HepG2 (cell line): Measurements from ENCODE around the gene TPI1. TPM values are rescaled to one million over a fixed set of nuclear protein-coding genes. Genes with fewer than 3 reads are reported as not detected.
A peak's percentile ranks its signal among the peaks of the same experiment; 100 is the strongest.

ENCODE experiments used
- ATAC-seq: fragments of 200-7000 bp; cut with Tn5 transposase; 3 replicates; pipeline ENCODE4 v1.9.1; 2020; ENCODE audit warnings: mild to moderate bottlenecking, moderate library complexity
- BruUV-seq: library from RNA; stranded (reverse); fragments of 400-500 nt; replicated peaks from 2 replicates; lab custom pipeline; 2021; lab: Mats Ljungman, UMichigan
- CTCF ChIA-PET: fragments of 300-600 bp; formaldehyde crosslinking; extraction: SDS; loops from one replicate; lab custom pipeline; 2021; ENCODE audit warnings: low total read pairs, inconsistent platforms, low intra/inter-chr PET ratio; lab: Yijun Ruan, JAX
- POLR2A ChIA-PET: fragments of 350-600 bp; sonication (Branson Sonifier 250); formaldehyde crosslinking; loops from one replicate; lab custom pipeline; 2020; ENCODE audit warnings: antibody characterized with exemption, inconsistent platforms; lab: Yijun Ruan, JAX
- DNase-seq: peaks from one replicate; pipeline ENCODE4 v3.0.0-alpha.2; 2015; ENCODE audit warnings: low spot score
- FAIRE-seq: peaks from 3 replicates; lab custom pipeline; 2011; peaks lifted over from hg19 to GRCh38; lab: Jason Lieb, UNC
- H2AFZ ChIP-seq: one replicate; pipeline ENCODE4 v1.6.1; 2011; ENCODE audit warnings: low read length, inconsistent platforms
- H3K27ac ChIP-seq: fragments of 300-600 bp; 3 replicates; pipeline ENCODE4 v1.8.0; 2011; ENCODE audit warnings: mixed run types, mild to moderate bottlenecking, mixed read lengths, low read length, inconsistent platforms; ENCODE audit not compliant: insufficient read depth; ENCODE audit errors: extremely low read length
- H3K27me3 ChIP-seq, 2 experiments: fragments of 200-600 bp in 1 of 2; 2 replicates in 1 of 2; 3 replicates in 1 of 2; pipeline versions ENCODE4 v1.6.0 to v1.8.0; 2011; ENCODE audit warnings: low read length in 2 of 2, mild to moderate bottlenecking in 2 of 2, moderate library complexity in 2 of 2, inconsistent platforms in 1 of 2; ENCODE audit not compliant: insufficient read depth in 2 of 2, control insufficient read depth in 1 of 2
- H3K36me3 ChIP-seq, 2 experiments: fragments of 200-600 bp in 1 of 2; replicated peaks in 1 of 2; 2 replicates in 1 of 2; 3 replicates in 1 of 2; pipeline versions ENCODE4 v1.5.1 to v1.8.0; 2011; ENCODE audit warnings: low read length in 2 of 2, inconsistent platforms in 1 of 2; ENCODE audit not compliant: insufficient read depth in 2 of 2, control insufficient read depth in 1 of 2
- H3K4me1 ChIP-seq: 2 replicates; pipeline ENCODE4 v1.5.1; 2012; ENCODE audit warnings: low read length, inconsistent platforms; ENCODE audit not compliant: insufficient read depth
- H3K4me2 ChIP-seq: 2 replicates; pipeline ENCODE4 v1.6.0; 2011; ENCODE audit warnings: low read depth, low read length, inconsistent platforms
- H3K4me3 ChIP-seq, 3 experiments: fragments of 200-600 bp in 1 of 3; sonication (generic), shearing (Covaris generic) in 1 of 3; replicated peaks in 1 of 3; 2 replicates each; pipeline ENCODE4 v1.5.1; 2011 to 2016; ENCODE audit warnings: low read length in 3 of 3, inconsistent platforms in 2 of 3, low read depth in 2 of 3, mild to moderate bottlenecking in 2 of 3, control low read depth in 1 of 3, mixed read lengths in 1 of 3; ENCODE audit not compliant: insufficient read depth in 1 of 3
- H3K79me2 ChIP-seq: one replicate; pipeline ENCODE4 v1.6.1; 2011; ENCODE audit warnings: low read length, inconsistent platforms; ENCODE audit not compliant: insufficient read depth
- H3K9ac ChIP-seq: 2 replicates; pipeline ENCODE4 v1.6.0; 2011; ENCODE audit warnings: mild to moderate bottlenecking, low read depth, low read length, inconsistent platforms; ENCODE audit not compliant: insufficient read depth
- H3K9me3 ChIP-seq: 2 replicates; pipeline ENCODE4 v1.5.1; 2012; ENCODE audit warnings: mild to moderate bottlenecking, low read length
- H4K20me1 ChIP-seq: 2 replicates; pipeline ENCODE4 v1.6.0; 2011; ENCODE audit warnings: inconsistent platforms, mild to moderate bottlenecking, low read length, moderate library complexity; ENCODE audit not compliant: insufficient read depth
- AGO2 ChIP-seq: fragments of 200-400 bp; formaldehyde crosslinking; optimal IDR thresholded peaks from 2 replicates; pipeline ENCODE3; 2017; ENCODE audit warnings: mild to moderate bottlenecking, low read depth, low read length, moderate library complexity
- ZKSCAN5 ChIP-seq: sonication (generic); formaldehyde crosslinking; IDR thresholded peaks from 2 replicates; pipeline ENCODE4 v1.5.1; 2020; ENCODE audit warnings: mild to moderate bottlenecking, missing genetic modification reagents
- ZNF121 ChIP-seq: sonication (generic); formaldehyde crosslinking; IDR thresholded peaks from 2 replicates; pipeline ENCODE4 v1.5.0; 2020; ENCODE audit warnings: mild to moderate bottlenecking, missing genetic modification reagents
- ZNF329 ChIP-seq: sonication (generic); formaldehyde crosslinking; IDR thresholded peaks from 2 replicates; pipeline ENCODE4 v1.9.0; 2021; ENCODE audit warnings: low read depth, mild to moderate bottlenecking, missing genetic modification reagents
- ZNF891 ChIP-seq: sonication (generic); formaldehyde crosslinking; IDR thresholded peaks from 2 replicates; pipeline ENCODE4 v1.5.0; 2020; ENCODE audit warnings: mild to moderate bottlenecking, missing genetic modification reagents
- ZSCAN12 ChIP-seq: sonication (generic); formaldehyde crosslinking; IDR thresholded peaks from 2 replicates; pipeline ENCODE4 v1.9.0; 2021; ENCODE audit warnings: mild to moderate bottlenecking, missing genetic modification reagents
- WGBS: methylation state at CpG from one replicate; pipeline ENCODE4 v1.1.6; 2017; ENCODE audit warnings: low lambda C conversion rate; 5-methylcytosine and 5-hydroxymethylcytosine counted together
- in situ Hi-C: cut with HindIII; loops from 2 replicates; pipeline ENCODE4 v1.10.0; 2017; ENCODE audit warnings: low pct_unique_long_range_greater_than_20kb; ENCODE audit not compliant: extremely low pct_ligation_motif_present
- intact Hi-C: fragments of 100-400 bp; cut with micrococcal nuclease; formaldehyde crosslinking; loops from one replicate; pipeline ENCODE4 v1.10.0; 2022; ENCODE audit not compliant: unreplicated experiment
- polyA plus RNA-seq, 8 experiments: library from polyadenylated mRNA; depleted of rRNA in 3 of 8; stranded (reverse) in 7 of 8; unstranded in 1 of 8; fragments of >200 nt; fragmentation: Illumina TruSeq in 4 of 8; extraction: Trizol in 4 of 8; gene quantifications; 2 replicates each; pipeline versions ENCODE4 v1.2.1 to v1.2.3, GENCODE V29; 2011 to 2016; ENCODE audit warnings: low read depth in 4 of 8, missing spikeins in 1 of 8, mixed read lengths in 1 of 8; ENCODE audit not compliant: insufficient read depth in 1 of 8
- total RNA-seq, 5 experiments: library from RNA; depleted of rRNA; stranded (reverse); fragments of >200 nt; fragmentation: Illumina TruSeq; extraction: Trizol; gene quantifications; 2 replicates each; pipeline ENCODE4 v1.2.3, GENCODE V29; 2016; ENCODE audit warnings: low read depth in 1 of 5
- TF ChIP-seq, protein P1 (sequence below), 2 experiments: sonication (generic) in 1 of 2; formaldehyde crosslinking in 1 of 2; IDR thresholded peaks; 2 replicates each; pipeline versions ENCODE4 v1.4.0 to v1.6.1; 2018 to 2020; ENCODE audit warnings: missing genetic modification reagents in 2 of 2, borderline replicate concordance in 1 of 2, low read depth in 1 of 2, mild to moderate bottlenecking in 1 of 2, missing biosample characterization in 1 of 2
- TF ChIP-seq, protein P2 (sequence below): IDR thresholded peaks from 2 replicates; pipeline ENCODE4 v1.6.1; 2016; ENCODE audit warnings: mild to moderate bottlenecking

TPI1 gene
- total and polyA plus RNA-seq, 2 of the 13 experiments (the other 11 are each of a cell fraction or from before 2014, with no cell fraction given), result 945 to 2,535 TPM

DNA sequence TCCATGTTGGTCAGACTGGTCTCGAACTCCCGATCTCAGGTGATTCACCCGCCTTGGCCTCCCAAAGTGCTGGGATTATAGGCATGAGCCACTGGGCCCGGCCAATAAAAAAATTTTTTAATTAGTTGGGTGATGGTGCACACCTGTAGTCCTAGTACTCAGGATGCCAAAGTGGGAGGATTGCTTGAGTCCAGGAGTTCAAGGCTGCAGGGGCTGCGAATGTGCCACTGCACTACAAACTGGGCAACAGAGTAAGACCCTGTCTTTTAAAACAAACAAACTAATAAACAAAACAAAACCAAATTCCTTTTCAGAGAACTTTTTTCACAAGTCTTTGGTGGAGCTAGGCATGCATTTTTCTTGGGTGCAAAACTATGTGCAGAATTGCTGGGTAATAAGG lies 15.9 kb downstream of the TPI1 start:
- Histone ChIP-seq H3K9me3 (no peaks in the 10 kb centered on the region), H3K27me3 (no peaks in the 10 kb centered on the region), H3K27ac (no peak overlapping the region), H3K9ac (no peak overlapping the region), H3K36me3 (peaks cover 0 to 1% of the 10 kb centered on the region in 2 experiments; a peak in 2 of 5 replicates), H3K4me2 (no peak overlapping the region), H2AFZ (no peak overlapping the region), H4K20me1 (no peaks in the 10 kb centered on the region), H3K79me2 (no peaks in the 10 kb centered on the region), H3K4me3 (no peak overlapping the region), H3K4me1 (peaks cover 51% of the 10 kb centered on the region)
- ChIA-PET CTCF (no interaction called here), POLR2A (interaction anchor here (1.4 to 6.2 kb wide), 3 partner anchors 8 to 60 kb away, joined by 3 to 47 read pairs (median 40); partner anchors contain the start of genes C12orf57, RNU7-1 and SPSB2)
- FAIRE-seq (no peak), ATAC-seq (no peak), DNase-seq (no peak)
- intact Hi-C loops (no loop called here), in situ Hi-C loops (no loop called here)
- no TSS peak for BruUV-seq
- TF ChIP-seq ZSCAN12 (CRISPR knock-in tag) (no peak), ZNF121 (CRISPR knock-in tag) (peak; percentile 81), ZNF329 (CRISPR knock-in tag) (no peak), ZNF891 (CRISPR knock-in tag) (no peak)
- TF ChIP-seq, protein P1, sequence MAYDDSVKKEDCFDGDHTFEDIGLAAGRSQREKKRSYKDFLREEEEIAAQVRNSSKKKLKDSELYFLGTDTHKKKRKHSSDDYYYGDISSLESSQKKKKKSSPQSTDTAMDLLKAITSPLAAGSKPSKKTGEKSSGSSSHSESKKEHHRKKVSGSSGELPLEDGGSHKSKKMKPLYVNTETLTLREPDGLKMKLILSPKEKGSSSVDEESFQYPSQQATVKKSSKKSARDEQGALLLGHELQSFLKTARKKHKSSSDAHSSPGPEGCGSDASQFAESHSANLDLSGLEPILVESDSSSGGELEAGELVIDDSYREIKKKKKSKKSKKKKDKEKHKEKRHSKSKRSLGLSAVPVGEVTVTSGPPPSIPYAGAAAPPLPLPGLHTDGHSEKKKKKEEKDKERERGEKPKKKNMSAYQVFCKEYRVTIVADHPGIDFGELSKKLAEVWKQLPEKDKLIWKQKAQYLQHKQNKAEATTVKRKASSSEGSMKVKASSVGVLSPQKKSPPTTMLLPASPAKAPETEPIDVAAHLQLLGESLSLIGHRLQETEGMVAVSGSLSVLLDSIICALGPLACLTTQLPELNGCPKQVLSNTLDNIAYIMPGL (CRISPR knock-in tag; IDR thresholded peaks at IDR 0.05; ENCODE audit: borderline replicate concordance in 1 of 2, low read depth in 1 of 2), result no peak
- 93% methylated on average over 5 of the region's 5 CpGs for WGBS

DNA sequence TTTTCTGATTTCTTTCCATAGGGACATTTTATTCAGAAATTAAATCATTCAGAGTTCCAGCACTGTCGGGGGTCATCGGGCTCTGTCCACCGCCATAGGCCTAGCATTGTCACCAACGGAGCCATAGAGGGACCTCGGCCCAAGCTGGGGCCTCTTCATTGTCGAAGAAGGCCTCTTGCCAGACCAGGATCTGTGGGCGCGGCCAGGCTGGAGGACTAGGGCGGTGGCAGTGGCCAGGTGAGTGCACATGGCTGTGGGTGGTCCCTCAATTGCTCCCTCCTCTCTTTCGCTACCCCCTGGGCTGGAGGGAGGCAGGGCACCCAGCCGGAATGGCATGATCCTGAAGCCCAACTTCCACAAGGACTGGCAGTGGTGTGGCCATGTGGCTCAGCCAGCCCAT lies 16.4 kb downstream of the TPI1 start:
- ATAC-seq (no peak), DNase-seq (no peak), FAIRE-seq (no peak)
- Histone ChIP-seq H2AFZ (no peak overlapping the region), H4K20me1 (no peaks in the 10 kb centered on the region), H3K9me3 (no peaks in the 10 kb centered on the region), H3K27me3 (no peaks in the 10 kb centered on the region), H3K4me2 (no peak overlapping the region), H3K9ac (no peak overlapping the region), H3K4me3 (no peak overlapping the region), H3K27ac (no peak overlapping the region), H3K4me1 (peaks cover 55% of the 10 kb centered on the region), H3K36me3 (peaks cover 0 to 1% of the 10 kb centered on the region in 2 experiments; a peak in 2 of 5 replicates), H3K79me2 (no peaks in the 10 kb centered on the region)
- in situ Hi-C loops (no loop called here), intact Hi-C loops (no loop called here)
- WGBS, result 99% methylated on average over 11 of the region's 11 CpGs
- POLR2A ChIA-PET, result interaction anchor here (1.4 to 6.2 kb wide), 2 partner anchors 11 to 60 kb away, joined by 3 to 47 read pairs; partner anchors contain the start of genes C12orf57, RNU7-1 and SPSB2
- no TSS peak for BruUV-seq
- TF ChIP-seq, protein P2, sequence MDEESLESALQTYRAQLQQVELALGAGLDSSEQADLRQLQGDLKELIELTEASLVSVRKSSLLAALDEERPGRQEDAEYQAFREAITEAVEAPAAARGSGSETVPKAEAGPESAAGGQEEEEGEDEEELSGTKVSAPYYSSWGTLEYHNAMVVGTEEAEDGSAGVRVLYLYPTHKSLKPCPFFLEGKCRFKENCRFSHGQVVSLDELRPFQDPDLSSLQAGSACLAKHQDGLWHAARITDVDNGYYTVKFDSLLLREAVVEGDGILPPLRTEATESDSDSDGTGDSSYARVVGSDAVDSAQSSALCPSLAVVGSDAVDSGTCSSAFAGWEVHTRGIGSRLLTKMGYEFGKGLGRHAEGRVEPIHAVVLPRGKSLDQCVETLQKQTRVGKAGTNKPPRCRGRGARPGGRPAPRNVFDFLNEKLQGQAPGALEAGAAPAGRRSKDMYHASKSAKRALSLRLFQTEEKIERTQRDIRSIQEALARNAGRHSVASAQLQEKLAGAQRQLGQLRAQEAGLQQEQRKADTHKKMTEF (CRISPR knock-in tag), result no peak
- TF ChIP-seq ZKSCAN5 (no peak), AGO2 (peak; percentile 46)
- CTCF ChIA-PET, result no interaction called here
